Activated CD4-positive, CD25-positive, alpha-beta regulatory T cell (primary cell): Measurements from ENCODE around the gene WDR27.
"Not testable (repeated sequence)": the region's sequence is repeated elsewhere in the genome, so short reads cannot be mapped to it uniquely, and the experiment has no call there.

ENCODE experiments used
- DNase-seq, 4 experiments: peaks; one replicate each; lab custom pipeline; 2025; lab: John Stamatoyannopoulos, UW

The WDR27 gene

DNA sequence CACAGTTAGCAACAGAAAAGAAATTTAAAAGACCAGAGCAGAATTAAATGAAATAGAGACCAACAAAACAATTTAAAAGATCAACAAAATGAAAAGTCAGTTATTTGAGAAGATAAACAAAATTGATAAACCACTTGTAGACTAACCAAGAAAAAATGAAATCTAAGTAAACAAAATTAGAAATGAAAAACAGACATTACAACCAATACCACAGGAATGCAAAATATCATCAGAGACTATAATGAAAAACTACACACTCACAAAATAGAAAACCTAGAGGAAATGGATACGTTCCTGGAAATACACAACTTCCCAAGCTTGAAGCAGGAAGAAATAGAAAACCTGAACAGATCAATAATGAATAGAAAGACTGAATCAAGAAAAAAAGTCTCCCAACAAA, 97.8 kb downstream of the WDR27 start:
- DNase-seq: no peak

DNA sequence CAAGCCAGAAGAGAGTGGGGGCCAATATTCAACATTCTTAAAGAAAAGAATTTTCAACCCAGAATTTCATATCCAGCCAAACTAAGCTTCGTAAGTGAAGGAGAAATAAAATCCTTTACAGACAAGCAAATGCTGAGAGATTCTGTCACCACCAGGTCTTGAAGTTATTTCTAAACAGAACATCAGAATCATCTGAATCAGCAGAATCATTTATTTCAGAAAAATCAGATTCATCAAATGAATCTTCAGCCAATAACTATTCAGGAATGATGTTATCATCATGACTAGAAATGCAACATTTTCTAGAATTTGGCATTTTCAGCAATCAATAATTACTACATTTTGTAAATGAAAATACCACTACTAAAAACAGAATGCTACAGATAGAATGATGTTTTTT, 100.7 kb downstream of the WDR27 start:
- not testable (repeated sequence) for DNase-seq

GRCh38 chr6:169592558-169592957, 109.3 kb downstream of the WDR27 start:
- no peak for DNase-seq

DNA sequence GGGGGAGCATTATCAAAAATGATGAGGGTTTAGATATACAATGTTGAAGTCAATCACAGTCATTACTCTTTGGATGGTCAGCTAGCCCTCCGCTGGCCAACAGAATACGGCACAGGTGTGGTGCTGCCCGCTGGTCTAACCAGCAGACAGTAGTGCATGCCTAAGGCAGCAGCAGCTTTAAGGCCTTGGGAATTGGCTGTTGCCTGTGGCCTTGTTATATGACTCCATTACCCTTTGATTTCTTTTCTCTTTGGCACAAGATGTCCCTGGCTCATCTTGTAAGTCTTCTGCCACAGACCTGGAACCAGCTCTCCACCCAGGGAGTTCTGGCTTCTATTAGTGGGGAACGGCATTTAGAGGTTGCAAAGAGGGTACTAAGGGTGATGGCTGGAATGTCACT, 110.2 kb downstream of the WDR27 start:
- DNase-seq: no peak

DNA sequence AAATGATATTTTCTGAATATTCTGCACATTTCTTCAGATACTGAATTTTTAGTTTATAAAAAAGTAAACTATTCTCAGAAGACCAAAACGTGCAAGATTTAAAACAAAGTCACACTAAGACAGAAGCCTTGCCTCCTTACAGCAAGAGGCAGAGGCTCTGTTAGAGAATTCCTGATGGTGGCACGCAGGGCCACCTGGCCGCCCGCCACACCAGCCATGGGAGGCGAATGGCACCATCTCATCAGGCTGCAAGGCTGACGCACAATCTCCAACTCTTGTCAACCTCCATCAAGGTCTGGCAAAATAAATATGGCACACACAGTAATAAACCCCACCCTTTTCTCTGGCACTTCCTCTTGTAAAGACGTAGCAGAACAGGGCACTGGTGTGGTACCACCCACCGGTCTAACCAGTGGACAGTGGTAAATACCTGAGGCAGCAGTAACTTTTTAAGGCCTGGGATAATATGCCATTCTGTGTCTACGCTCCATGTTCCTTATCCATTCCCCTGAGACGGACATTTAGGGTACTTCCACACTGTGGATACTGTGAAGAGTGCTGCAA, 111.4 kb downstream of the WDR27 start:
- DNase-seq: no peak

DNA sequence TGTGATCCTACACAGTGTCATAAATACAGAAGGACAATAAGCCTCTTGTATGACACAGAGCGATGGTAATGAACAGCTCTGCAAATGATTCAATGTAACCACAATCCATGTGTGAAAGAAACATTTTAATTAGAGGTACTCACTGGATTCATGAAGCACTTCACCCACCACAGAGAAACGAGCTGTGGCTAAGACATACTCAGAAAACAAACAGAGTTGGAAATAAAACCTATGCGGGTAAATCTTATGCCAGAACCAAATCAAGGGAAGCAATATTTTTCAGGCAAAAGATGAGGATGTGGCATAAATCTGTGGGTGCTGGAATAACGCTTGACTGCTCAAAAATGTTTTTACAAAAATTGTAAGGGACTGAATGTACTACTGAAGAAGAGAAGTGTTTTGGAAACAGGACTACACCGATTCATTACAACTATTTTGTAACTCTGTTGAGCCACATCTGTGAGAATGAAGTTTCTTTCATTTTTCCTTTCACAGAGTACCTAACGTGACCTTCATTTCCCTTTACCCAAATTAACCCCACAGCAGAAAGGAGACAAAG, 112.1 kb downstream of the WDR27 start:
- DNase-seq: no peak

DNA sequence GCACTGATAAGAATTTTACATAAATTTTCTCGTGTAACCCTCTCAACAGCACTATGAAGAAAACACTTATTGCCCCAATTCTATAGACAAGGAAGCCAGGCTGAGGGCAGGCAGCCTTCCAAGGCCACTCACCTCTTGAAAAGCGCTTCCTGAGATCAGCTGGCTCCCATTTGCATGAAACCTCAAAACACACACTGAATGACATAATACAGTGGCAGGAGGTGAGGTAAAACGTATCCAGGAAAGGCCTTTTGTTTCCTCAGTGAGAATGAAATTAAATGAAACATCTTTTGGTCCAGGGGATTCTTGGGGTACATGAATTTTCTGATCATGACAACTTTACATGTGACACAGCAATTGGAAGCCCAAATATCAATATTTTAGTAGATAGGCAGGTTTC, 112.5 kb downstream of the WDR27 start:
- no peak for DNase-seq

- no peak for DNase-seq
Observed at GRCh38 chr6:169587975-169588374, 113.9 kb downstream of the WDR27 start.

GRCh38 chr6:169583886-169584541, 117.8 kb downstream of the WDR27 start:
- peak in 1 of 4 experiments; percentile 2 for DNase-seq

DNA sequence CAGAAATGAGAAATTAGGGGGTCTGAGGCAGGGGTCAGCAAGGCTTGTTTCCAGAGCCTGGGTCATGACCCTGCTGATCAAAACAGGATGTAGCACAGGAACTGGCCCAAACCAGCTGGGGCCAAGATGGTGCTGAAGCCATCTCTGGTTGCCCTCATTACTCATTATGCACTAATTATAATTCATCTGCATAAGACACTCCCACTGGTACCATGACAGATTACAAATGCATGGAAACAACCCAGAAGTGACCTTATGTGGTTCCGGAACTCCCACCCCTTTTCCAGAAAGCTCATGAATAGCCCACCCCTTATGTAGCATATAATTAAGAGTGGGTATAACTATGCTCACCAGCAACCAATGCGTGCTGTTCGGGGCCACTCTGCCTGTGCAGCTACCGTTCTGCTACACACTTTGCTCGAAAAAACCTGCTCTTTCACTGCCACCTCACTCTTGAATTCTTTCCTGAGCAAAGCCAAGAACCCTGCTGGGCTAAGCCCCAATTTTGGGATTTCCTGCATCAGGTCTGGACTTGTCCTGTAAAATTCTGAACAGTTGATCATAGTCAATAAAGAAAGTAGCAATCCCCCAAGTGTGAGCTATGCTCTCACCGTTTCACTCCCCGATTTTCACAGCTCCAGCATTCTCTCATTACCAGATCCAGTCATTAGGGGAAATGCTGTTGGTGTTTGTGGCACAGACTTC, 122.3 kb downstream of the WDR27 start:
- DNase-seq: no peak

- DNase-seq: no peak
Observed at GRCh38 chr6:169577974-169578373, 123.9 kb downstream of the WDR27 start.

GRCh38 chr6:169577236-169577635, 124.6 kb downstream of the WDR27 start:
- no peak for DNase-seq

- no peak for DNase-seq
Observed at GRCh38 chr6:169575821-169576220, 126.0 kb downstream of the WDR27 start.

DNA sequence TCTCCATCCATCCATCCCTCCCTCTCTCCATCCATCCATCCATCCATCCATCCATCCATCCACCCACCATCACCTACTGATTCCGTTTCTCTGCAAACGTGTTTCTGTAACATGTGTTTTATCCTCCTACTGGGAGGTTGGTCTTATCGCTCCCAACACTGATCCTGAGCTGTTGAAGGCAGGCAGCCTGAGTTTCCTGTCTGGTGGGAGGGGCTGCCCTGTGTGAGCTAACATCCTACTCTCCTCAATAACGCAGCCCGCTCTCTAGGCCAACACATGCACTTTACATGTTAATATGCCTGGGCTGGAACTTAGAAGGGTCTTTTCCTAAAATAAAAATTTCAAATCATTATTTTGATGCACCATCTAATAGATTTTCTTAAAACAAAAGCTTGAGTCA, 126.5 kb downstream of the WDR27 start:
- no peak for DNase-seq

- no peak for DNase-seq
Observed at GRCh38 chr6:169574420-169574819, 127.4 kb downstream of the WDR27 start.

GRCh38 chr6:169573883-169574282, 127.9 kb downstream of the WDR27 start:
- DNase-seq: no peak

GRCh38 chr6:169571123-169571962, 130.5 kb downstream of the WDR27 start:
- DNase-seq: no peak

- DNase-seq: no peak
Observed at GRCh38 chr6:169568314-169569087, 133.3 kb downstream of the WDR27 start.

- DNase-seq: no peak
Observed at GRCh38 chr6:169567819-169568218, 134.0 kb downstream of the WDR27 start.

DNA sequence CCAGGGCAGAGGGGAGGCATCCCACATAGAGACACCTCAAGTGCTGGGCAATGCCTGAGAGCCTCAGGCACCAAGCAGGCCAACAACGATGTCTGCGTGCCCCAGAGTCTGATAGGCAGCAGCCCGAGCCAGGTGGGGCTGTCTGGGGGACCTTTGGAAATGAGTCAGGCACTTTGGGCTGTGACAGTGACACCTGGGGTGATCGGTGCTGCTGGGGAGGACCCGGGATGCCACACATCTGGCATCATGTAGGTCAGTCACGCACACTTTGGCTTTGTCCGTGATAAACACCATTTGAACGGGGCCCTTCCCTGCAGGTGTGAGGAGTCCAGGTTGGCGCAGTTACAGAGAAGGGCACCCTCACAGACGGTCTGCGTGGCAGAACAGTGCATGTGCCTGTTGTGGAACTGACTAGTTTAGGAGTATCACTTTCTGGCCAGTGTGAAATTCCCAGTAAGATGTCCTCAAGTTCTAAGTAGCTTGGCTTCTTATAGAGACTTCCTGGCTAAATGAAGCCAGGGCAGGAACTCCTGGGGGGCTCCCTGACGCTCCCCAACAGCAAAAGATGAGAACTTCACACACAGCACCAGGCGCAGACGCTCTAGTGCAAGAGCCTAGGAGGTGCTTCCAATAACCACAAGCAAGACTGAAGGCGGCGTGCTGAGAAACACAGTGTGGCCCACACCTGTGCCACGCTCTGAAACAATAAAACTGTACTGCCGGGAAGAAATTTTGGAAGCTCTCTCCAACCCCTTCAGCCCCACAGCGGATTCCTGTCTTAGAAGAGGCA, 134.7 kb downstream of the WDR27 start:
- DNase-seq: no peak

- no peak for DNase-seq
Observed at GRCh38 chr6:169566319-169566718, 135.5 kb downstream of the WDR27 start.
